Ishikawa (cell line): ENCODE measurements around the gene TRAF3IP1.

Source experiments
- MAX ChIP-seq: IDR thresholded peaks from 2 replicates; pipeline ENCODE4 v1.6.1; 2012
- ZBTB7A ChIP-seq: IDR thresholded peaks from 2 replicates; pipeline ENCODE4 v1.6.1; 2012; ENCODE audit warnings: low read depth
- TF ChIP-seq, protein P1 (sequence below): IDR thresholded peaks from 2 replicates; pipeline ENCODE4 v1.6.1; 2012

DNA sequence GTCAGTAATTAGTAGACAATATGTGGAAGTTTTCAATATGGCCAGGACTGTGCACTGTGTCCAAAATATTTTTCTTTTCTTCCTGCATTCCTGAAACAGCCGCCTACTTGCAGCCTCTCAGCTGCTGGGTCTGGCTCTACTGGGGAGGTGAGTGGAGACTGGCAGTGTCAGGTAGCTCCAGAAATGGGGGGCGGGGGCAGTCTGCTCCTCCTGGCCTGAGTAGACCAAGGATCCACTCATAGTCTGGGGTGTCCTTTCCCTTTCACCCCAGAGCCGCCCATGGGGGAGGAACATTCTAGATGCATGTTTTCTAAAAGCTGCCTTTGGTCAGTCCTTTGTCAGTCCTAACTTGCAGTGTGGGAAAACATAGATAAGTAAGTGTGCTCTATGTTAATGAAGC lies 23.7 kb downstream of the TRAF3IP1 start:
- TF ChIP-seq ZBTB7A (no peak), MAX (no peak)
- TF ChIP-seq, protein P1, sequence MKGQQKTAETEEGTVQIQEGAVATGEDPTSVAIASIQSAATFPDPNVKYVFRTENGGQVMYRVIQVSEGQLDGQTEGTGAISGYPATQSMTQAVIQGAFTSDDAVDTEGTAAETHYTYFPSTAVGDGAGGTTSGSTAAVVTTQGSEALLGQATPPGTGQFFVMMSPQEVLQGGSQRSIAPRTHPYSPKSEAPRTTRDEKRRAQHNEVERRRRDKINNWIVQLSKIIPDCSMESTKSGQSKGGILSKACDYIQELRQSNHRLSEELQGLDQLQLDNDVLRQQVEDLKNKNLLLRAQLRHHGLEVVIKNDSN = no peak
